ENCODE results near the gene NOX3. TPM values are rescaled to one million over a fixed set of nuclear protein-coding genes. Genes with fewer than 3 reads are reported as not detected.

NOX3 gene
- total and polyA plus RNA-seq, 2 experiments from 2014 or later, result not detected

- no peak overlapping the region; the same call in 1 of the 2 replicates for H3K27ac Mint-ChIP-seq
- Histone ChIP-seq H3F3A (replicated peaks; ENCODE audit: low read depth) (no peaks in the 10 kb centered on the region), H3K79me2 (replicated peaks; ENCODE audit: insufficient read depth) (no peaks in the 10 kb centered on the region), H3K4me3 (no peak overlapping the region), H3K27me3 (ENCODE audit: insufficient read depth) (no peaks in the 10 kb centered on the region), H2AFZ (no peak overlapping the region), H3K9me2 (ENCODE audit: insufficient read depth) (no peaks in the 10 kb centered on the region), H3K4me2 (no peak overlapping the region), H3K4me1 (ENCODE audit: insufficient read depth) (peaks cover 19% of the 10 kb centered on the region), H3K27ac (ENCODE audit: low read depth) (no peak overlapping the region), H4K20me1 (replicated peaks; ENCODE audit: insufficient read depth) (no peaks in the 10 kb centered on the region), H3K36me3 (ENCODE audit: insufficient read depth) (no peaks in the 10 kb centered on the region)
- no peak for TF ChIP-seq EZH2 (IDR thresholded peaks at IDR 0.05; ENCODE audit: low read depth, unreplicated experiment)
- no peak for TF ChIP-seq STAT1 (IDR thresholded peaks at IDR 0.05; ENCODE audit: unreplicated experiment)
- no peak for TF ChIP-seq ETS1 (IDR thresholded peaks at IDR 0.05)
- no peak for TF ChIP-seq CTCF (conservative IDR thresholded peaks at IDR 0.05; ENCODE audit: low read depth in 2 of 2)
- TF ChIP-seq ZNF462 (CRISPR knock-in tag; IDR thresholded peaks at IDR 0.05), result no peak
- TF ChIP-seq ZNF331 (CRISPR knock-in tag; IDR thresholded peaks at IDR 0.05; ENCODE audit: low read depth), result no peak
- no peak for TF ChIP-seq JUNB (IDR thresholded peaks at IDR 0.05; ENCODE audit: unreplicated experiment)
- no peak for TF ChIP-seq EZH2phosphoT487 (IDR thresholded peaks at IDR 0.05; ENCODE audit: unreplicated experiment)
- DNase-seq (ENCODE audit: low spot score) (no peak), ATAC-seq (no peak)
- peaks cover 39% of the 10 kb centered on the region for H3K4me1 Mint-ChIP-seq
- no peak overlapping the region for H3K4me3 Mint-ChIP-seq
- H3K9me3 Mint-ChIP-seq, result no peaks in the 10 kb centered on the region
- H3K27me3 Mint-ChIP-seq (ENCODE audit: insufficient read depth, low read depth, poor library complexity), result peaks cover 3% of the 10 kb centered on the region
- no peaks in the 10 kb centered on the region for H3K36me3 Mint-ChIP-seq (ENCODE audit: low read depth)
Measured at GRCh38 chr6:155417454-155417853, 38.2 kb downstream of the NOX3 start.
